NT2/D1 (cell line): ENCODE measurements around the gene KLHL40.

Source experiments
- DNase-seq: peaks from one replicate; pipeline ENCODE4 v3.0.0-alpha.2; 2011; ENCODE audit warnings: low read depth, low spot score
- H3K27me3 ChIP-seq: 2 replicates; pipeline ENCODE4 v1.6.0; 2011; ENCODE audit warnings: mild to moderate bottlenecking; ENCODE audit not compliant: insufficient read length, insufficient read depth
- H3K36me3 ChIP-seq: 2 replicates; pipeline ENCODE4 v1.6.1; 2011; ENCODE audit warnings: mild to moderate bottlenecking, low read length, mixed read lengths; ENCODE audit not compliant: insufficient read depth, insufficient read length
- H3K4me1 ChIP-seq: 2 replicates; pipeline ENCODE4 v1.5.1; 2011; ENCODE audit not compliant: insufficient read depth, insufficient read length
- H3K4me3 ChIP-seq: 2 replicates; pipeline ENCODE4 v1.5.1; 2011; ENCODE audit warnings: low read depth; ENCODE audit not compliant: insufficient read length
- H3K9ac ChIP-seq: 2 replicates; pipeline ENCODE4 v1.6.0; 2011; ENCODE audit warnings: low read depth; ENCODE audit not compliant: insufficient read length
- H3K9me3 ChIP-seq: 2 replicates; pipeline ENCODE4 v1.5.1; 2011; ENCODE audit warnings: mild to moderate bottlenecking, low read length; ENCODE audit not compliant: insufficient read depth
- SUZ12 ChIP-seq: IDR thresholded peaks from 2 replicates; pipeline ENCODE4 v1.6.1; 2011; ENCODE audit not compliant: insufficient read length, insufficient read depth; ENCODE audit errors: extremely low read depth
- YY1 ChIP-seq: IDR thresholded peaks from 2 replicates; pipeline ENCODE4 v1.6.1; 2011; ENCODE audit not compliant: insufficient read length, insufficient read depth
- ZNF274 ChIP-seq: IDR thresholded peaks from 2 replicates; pipeline ENCODE4 v1.6.1; 2011; ENCODE audit warnings: mild to moderate bottlenecking, low read depth, low read length

Gene KLHL40

GRCh38 chr3:42667523-42668412 lies 17.6 kb upstream of the KLHL40 start:
- Histone ChIP-seq H3K4me3 (no peak overlapping the region), H3K36me3 (peaks cover 21% of the 10 kb centered on the region), H3K9me3 (peaks cover 19% of the 10 kb centered on the region; the same call in 1 of the 2 replicates), H3K27me3 (no peaks in the 10 kb centered on the region), H3K4me1 (peaks cover 10% of the 10 kb centered on the region), H3K9ac (no peak overlapping the region)
- no peak for TF ChIP-seq YY1
- no peak for TF ChIP-seq ZNF274
- TF ChIP-seq SUZ12: no peak
- DNase-seq: no peak

- Histone ChIP-seq H3K27me3 (no peaks in the 10 kb centered on the region), H3K9me3 (peaks cover 19% of the 10 kb centered on the region; the same call in 1 of the 2 replicates), H3K36me3 (peaks cover 14% of the 10 kb centered on the region), H3K9ac (no peak overlapping the region), H3K4me3 (no peak overlapping the region), H3K4me1 (peaks cover 8% of the 10 kb centered on the region)
- no peak for DNase-seq
- TF ChIP-seq YY1 (no peak), SUZ12 (no peak)
These were observed 16.9 kb upstream of the KLHL40 start for GRCh38 chr3:42668413-42668760.

- DNase-seq: no peak
- TF ChIP-seq ZNF274 (no peak), YY1 (no peak), SUZ12 (no peak)
These were observed 16.5 kb upstream of the KLHL40 start for GRCh38 chr3:42668793-42669217.

DNA sequence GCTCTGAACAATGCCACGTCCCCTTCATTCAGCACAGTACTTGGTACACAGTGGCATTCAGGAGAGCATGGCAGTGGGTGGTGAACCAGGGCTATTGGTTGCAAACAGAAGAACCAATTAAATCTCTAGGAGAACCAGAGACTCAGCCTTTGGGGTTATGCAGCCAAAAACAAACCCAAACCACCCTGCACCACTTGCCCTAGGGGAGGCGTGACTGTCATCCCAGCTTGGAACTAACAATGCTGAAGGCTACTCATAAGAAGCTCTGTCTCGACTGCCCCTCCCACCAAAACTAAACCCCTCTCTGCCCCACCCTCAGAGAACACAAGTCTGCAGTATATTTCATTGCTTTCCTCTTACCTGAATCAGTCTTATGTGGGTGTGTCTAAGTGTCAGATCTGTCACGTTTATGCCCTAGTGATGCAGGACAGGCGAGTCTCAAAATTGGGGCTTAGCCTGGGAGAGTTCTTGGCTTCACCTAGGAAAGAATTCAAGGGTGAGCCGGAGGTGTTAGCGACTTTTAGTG lies 15.2 kb upstream of the KLHL40 start:
- H3K36me3 ChIP-seq: peaks cover 2% of the 10 kb centered on the region
- no peak overlapping the region for H3K9ac ChIP-seq
- no peak overlapping the region for H3K4me3 ChIP-seq
- DNase-seq: no peak
- H3K27me3 ChIP-seq: no peaks in the 10 kb centered on the region
- peaks cover 19% of the 10 kb centered on the region; the same call in 1 of the 2 replicates for H3K9me3 ChIP-seq
- TF ChIP-seq YY1: no peak
- no peak for TF ChIP-seq ZNF274
- no peak for TF ChIP-seq SUZ12
- peaks cover 8% of the 10 kb centered on the region for H3K4me1 ChIP-seq

More at GRCh38 chr3:42668793-42669217, 16.5 kb upstream of the KLHL40 start:
- H3K9ac ChIP-seq: no peak overlapping the region
- H3K27me3 ChIP-seq: no peaks in the 10 kb centered on the region
- peaks cover 10% of the 10 kb centered on the region for H3K36me3 ChIP-seq
- no peak overlapping the region for H3K4me3 ChIP-seq
- peaks cover 19% of the 10 kb centered on the region; the same call in 1 of the 2 replicates for H3K9me3 ChIP-seq
- peaks cover 8% of the 10 kb centered on the region for H3K4me1 ChIP-seq

DNA sequence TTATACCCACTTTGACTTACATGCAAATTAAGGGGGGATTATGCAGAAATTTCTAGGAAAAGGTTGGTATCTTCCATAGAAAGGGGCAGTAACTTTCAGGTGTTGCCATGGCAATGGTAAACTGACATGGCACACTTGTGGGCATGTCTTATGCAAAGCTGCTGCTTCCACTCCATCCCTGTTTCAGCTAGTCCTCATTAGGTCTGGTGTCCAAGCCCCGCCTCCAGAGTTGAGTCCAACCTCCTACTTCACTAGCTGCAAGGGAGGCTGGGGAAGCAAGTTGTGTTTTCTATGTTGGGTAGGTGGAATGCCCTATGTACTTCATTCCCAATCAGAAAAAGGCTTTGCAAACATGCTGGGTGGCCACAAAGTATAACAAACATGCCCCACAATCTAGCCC lies 14.7 kb upstream of the KLHL40 start:
- no peaks in the 10 kb centered on the region for H3K36me3 ChIP-seq
- no peak for DNase-seq

DNA sequence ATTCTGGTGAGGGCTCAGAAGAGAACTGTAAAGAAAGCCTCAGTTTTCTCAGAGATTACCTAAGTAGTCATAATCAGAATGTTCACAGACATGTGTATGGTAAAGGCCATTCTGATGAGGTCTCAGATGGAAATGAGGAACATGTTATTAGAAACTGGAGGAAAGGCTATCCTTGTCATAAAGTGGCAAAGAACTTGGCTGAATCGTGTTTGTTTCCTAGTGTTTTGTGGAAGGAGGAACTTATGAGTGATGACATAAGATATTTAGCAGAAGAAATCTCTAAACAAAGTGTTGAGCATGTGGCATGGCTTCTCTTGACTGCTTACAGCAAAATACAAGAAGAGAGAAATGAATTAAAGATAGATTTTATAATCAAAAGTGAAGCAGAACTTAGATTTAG lies 12.8 kb upstream of the KLHL40 start:
- H3K4me3 ChIP-seq: no peak overlapping the region
- peaks cover 19% of the 10 kb centered on the region; the same call in 1 of the 2 replicates for H3K9me3 ChIP-seq
- H3K9ac ChIP-seq: no peak overlapping the region
- TF ChIP-seq YY1 (no peak), ZNF274 (no peak), SUZ12 (no peak)
- H3K4me1 ChIP-seq: peaks cover 4% of the 10 kb centered on the region
- H3K36me3 ChIP-seq: no peaks in the 10 kb centered on the region
- no peak for DNase-seq
- H3K27me3 ChIP-seq: no peaks in the 10 kb centered on the region

More for the DNA sequence above, 14.7 kb upstream of the KLHL40 start:
- Histone ChIP-seq H3K9ac (no peak overlapping the region), H3K4me1 (peaks cover 8% of the 10 kb centered on the region), H3K27me3 (no peaks in the 10 kb centered on the region), H3K9me3 (peaks cover 19% of the 10 kb centered on the region; the same call in 1 of the 2 replicates), H3K4me3 (no peak overlapping the region)
- no peak for TF ChIP-seq ZNF274
- TF ChIP-seq SUZ12: no peak
- no peak for TF ChIP-seq YY1

- Histone ChIP-seq H3K4me3 (no peak overlapping the region), H3K9me3 (peaks cover 19% of the 10 kb centered on the region; the same call in 1 of the 2 replicates), H3K4me1 (no peaks in the 10 kb centered on the region), H3K27me3 (no peaks in the 10 kb centered on the region), H3K9ac (no peak overlapping the region), H3K36me3 (no peaks in the 10 kb centered on the region)
- TF ChIP-seq YY1 (no peak), ZNF274 (no peak), SUZ12 (no peak)
- DNase-seq: no peak
These were observed 12.3 kb upstream of the KLHL40 start for GRCh38 chr3:42673082-42673481.
